Endothelial cell (in vitro differentiated cells): ENCODE data around the gene SND1. TPM values are rescaled to one million over a fixed set of nuclear protein-coding genes. Genes with fewer than 3 reads are reported as not detected.

ENCODE experiments used
- DNase-seq: peaks from one replicate; pipeline ENCODE4 v3.0.0; 2021; ENCODE audit warnings: low spot score
- H3K27ac Mint-ChIP-seq: one replicate; pipeline ENCODE4 v1.8.0; 2021; ENCODE audit warnings: mixed read lengths, inconsistent platforms; ENCODE audit not compliant: unreplicated experiment
- H3K27me3 Mint-ChIP-seq: one replicate; pipeline ENCODE4 v1.8.0; 2021; ENCODE audit warnings: mild to moderate bottlenecking, moderate library complexity, mixed read lengths, inconsistent platforms; ENCODE audit not compliant: unreplicated experiment
- H3K36me3 Mint-ChIP-seq: one replicate; pipeline ENCODE4 v1.8.0; 2021; ENCODE audit warnings: mild to moderate bottlenecking, low read depth, mixed read lengths, inconsistent platforms; ENCODE audit not compliant: unreplicated experiment
- H3K4me1 Mint-ChIP-seq: one replicate; pipeline ENCODE4 v1.8.0; 2021; ENCODE audit warnings: mild to moderate bottlenecking, mixed read lengths, inconsistent platforms; ENCODE audit not compliant: unreplicated experiment
- H3K4me3 Mint-ChIP-seq: one replicate; pipeline ENCODE4 v1.8.0; 2021; ENCODE audit warnings: mild to moderate bottlenecking, mixed read lengths, inconsistent platforms; ENCODE audit not compliant: unreplicated experiment
- H3K9me3 Mint-ChIP-seq: one replicate; pipeline ENCODE4 v1.8.0; 2021; ENCODE audit warnings: mixed read lengths, inconsistent platforms; ENCODE audit not compliant: unreplicated experiment
- microRNA-seq: library from miRNA; unstranded; fragments of <30 nt; microRNA quantifications from one replicate; pipeline ENCODE4, GENCODE V29; 2020; ENCODE audit not compliant: unreplicated experiment
- total RNA-seq: library from RNA; stranded (reverse); fragmentation: NEBNext Ultra II Directional; extraction: Animal tissue kit (Norgen Biotek cat#: 25700); gene quantifications from one replicate; pipeline ENCODE4 v1.2.1, GENCODE V29; 2021; ENCODE audit not compliant: unreplicated experiment
- TF ChIP-seq, protein P1 (sequence below): fragments of 200-600 bp; sonication (generic); IDR thresholded peaks from one replicate; pipeline ENCODE4 v1.5.0; 2021; ENCODE audit warnings: antibody characterized with exemption; ENCODE audit not compliant: unreplicated experiment

Gene SND1
- total RNA-seq, 1 donor from 2014 or later, result 375 TPM

DNA sequence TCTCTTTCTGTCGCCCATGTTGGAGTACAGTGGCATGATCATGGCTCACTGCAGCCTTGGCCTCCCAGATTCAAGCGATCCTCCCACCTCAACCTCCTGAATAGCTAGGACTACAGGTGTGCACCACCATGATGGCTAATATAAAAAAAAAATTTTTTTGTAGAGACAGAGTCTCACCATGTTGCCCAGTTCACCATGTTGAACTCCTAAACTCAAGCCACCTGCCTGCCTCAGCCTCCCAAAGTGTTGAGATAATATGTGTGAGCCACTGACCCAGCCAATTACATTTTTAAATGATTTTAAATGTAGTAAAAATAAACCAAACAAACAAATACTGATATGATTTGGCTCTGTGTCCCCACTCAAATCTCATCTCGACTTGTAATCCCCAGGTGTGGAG, 487.4 kb downstream of the SND1 start:
- H3K36me3 Mint-ChIP-seq, result peaks cover 5% of the 10 kb centered on the region
- DNase-seq, result no peak
- TF ChIP-seq, protein P1, sequence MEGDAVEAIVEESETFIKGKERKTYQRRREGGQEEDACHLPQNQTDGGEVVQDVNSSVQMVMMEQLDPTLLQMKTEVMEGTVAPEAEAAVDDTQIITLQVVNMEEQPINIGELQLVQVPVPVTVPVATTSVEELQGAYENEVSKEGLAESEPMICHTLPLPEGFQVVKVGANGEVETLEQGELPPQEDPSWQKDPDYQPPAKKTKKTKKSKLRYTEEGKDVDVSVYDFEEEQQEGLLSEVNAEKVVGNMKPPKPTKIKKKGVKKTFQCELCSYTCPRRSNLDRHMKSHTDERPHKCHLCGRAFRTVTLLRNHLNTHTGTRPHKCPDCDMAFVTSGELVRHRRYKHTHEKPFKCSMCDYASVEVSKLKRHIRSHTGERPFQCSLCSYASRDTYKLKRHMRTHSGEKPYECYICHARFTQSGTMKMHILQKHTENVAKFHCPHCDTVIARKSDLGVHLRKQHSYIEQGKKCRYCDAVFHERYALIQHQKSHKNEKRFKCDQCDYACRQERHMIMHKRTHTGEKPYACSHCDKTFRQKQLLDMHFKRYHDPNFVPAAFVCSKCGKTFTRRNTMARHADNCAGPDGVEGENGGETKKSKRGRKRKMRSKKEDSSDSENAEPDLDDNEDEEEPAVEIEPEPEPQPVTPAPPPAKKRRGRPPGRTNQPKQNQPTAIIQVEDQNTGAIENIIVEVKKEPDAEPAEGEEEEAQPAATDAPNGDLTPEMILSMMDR, result no peak
- H3K4me3 Mint-ChIP-seq, result no peak overlapping the region
- peaks cover 4% of the 10 kb centered on the region for H3K9me3 Mint-ChIP-seq
- peaks cover 8% of the 10 kb centered on the region for H3K4me1 Mint-ChIP-seq
- peaks cover 10% of the 10 kb centered on the region for H3K27me3 Mint-ChIP-seq
- no peak overlapping the region for H3K27ac Mint-ChIP-seq

DNA sequence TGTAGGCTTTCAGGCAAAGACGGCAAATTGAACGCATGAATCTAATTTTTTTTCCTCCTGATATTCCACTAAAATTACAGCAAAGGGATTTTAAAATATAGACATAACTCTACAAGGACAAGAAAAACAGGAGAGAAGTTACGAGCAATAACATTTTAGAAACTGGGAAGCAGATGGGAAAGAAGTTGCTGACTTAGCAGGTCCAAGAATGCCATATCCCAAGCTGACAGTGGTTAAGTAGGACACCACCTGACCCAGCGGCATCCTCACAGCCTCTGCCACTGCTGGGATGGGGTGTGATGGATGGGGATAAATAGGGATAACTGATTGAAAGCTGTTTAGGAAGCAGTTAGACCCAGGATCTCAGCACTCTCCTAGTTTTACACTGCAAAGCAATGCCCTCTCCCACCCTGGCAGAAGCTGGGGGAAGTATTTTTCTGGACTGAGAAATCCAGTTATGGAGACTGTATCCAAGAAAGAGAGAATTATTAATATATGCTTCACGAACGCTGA, 489.7 kb downstream of the SND1 start:
- H3K27me3 Mint-ChIP-seq, result no peaks in the 10 kb centered on the region
- H3K4me3 Mint-ChIP-seq, result no peak overlapping the region
- peaks cover 4% of the 10 kb centered on the region for H3K9me3 Mint-ChIP-seq
- no peak overlapping the region for H3K27ac Mint-ChIP-seq
- TF ChIP-seq, protein P1, result no peak
- no peak for DNase-seq
- peaks cover 3% of the 10 kb centered on the region for H3K4me1 Mint-ChIP-seq
- H3K36me3 Mint-ChIP-seq, result no peaks in the 10 kb centered on the region

Small RNAs within 50 kb of the gene (microRNA-seq; reads per million reads assigned to microRNA genes)
- gene MIR593, result not detected

Other genes starting within 250 kb of the SND1 start
- 21.8 TPM for gene GCC1, start 66.6 kb upstream of the SND1 start, total RNA-seq
- gene ARF5, start 63.8 kb upstream of the SND1 start, total RNA-seq, result 354 TPM
- gene FSCN3, start 58.5 kb upstream of the SND1 start, total RNA-seq, result 1.5 TPM
- 0.33 TPM for gene PAX4, start 34.1 kb upstream of the SND1 start, total RNA-seq